ENCODE data around the gene SF3B2.
"Not testable (repeated sequence)": the region's sequence is repeated elsewhere in the genome, so short reads cannot be mapped to it uniquely, and the experiment has no call there.

The SF3B2 gene, protein sequence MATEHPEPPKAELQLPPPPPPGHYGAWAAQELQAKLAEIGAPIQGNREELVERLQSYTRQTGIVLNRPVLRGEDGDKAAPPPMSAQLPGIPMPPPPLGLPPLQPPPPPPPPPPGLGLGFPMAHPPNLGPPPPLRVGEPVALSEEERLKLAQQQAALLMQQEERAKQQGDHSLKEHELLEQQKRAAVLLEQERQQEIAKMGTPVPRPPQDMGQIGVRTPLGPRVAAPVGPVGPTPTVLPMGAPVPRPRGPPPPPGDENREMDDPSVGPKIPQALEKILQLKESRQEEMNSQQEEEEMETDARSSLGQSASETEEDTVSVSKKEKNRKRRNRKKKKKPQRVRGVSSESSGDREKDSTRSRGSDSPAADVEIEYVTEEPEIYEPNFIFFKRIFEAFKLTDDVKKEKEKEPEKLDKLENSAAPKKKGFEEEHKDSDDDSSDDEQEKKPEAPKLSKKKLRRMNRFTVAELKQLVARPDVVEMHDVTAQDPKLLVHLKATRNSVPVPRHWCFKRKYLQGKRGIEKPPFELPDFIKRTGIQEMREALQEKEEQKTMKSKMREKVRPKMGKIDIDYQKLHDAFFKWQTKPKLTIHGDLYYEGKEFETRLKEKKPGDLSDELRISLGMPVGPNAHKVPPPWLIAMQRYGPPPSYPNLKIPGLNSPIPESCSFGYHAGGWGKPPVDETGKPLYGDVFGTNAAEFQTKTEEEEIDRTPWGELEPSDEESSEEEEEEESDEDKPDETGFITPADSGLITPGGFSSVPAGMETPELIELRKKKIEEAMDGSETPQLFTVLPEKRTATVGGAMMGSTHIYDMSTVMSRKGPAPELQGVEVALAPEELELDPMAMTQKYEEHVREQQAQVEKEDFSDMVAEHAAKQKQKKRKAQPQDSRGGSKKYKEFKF

DNA sequence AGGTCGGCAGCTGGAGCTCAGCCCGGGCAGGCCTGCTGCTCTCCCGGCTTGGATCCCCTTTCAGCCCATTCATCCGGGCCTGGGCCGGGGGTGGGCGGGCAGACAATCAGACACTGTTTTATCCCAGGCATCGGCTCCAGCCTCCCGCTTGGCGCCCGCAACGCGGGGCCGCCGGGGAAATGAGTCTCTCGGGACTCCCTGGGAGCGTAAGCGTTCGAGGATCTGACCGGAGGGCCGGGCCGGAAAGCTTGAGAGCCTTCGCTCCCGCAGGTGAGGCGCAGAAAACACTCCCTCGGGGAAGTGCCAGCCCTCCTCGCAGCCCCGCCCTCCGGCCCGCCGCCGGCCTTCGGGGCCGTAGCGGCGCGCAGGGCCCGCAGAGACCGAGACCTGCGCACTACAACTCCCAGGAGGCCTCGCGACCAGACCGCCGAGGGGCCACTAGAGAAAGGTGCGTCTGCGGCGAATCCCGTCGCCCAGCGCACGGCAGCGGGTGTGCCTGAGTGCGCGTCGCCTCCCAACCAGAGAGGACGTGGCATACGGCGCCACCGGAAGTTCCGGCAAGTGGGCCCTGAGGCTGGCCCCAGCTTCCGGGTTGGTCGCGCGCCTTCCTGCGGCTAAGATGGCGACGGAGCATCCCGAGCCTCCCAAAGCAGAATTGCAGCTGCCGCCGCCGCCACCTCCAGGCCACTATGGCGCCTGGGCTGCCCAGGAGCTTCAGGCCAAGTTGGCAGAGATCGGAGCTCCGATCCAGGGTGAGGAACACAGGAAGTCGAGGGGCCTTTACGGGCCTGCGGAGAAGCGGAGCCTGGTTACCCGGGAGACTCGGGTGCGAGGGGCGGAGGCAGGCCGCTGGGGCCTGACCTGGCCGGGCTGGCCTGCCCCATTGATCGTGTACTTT is at the start of gene SF3B2:
Gene SF3B2 (plus strand): TSS at position 599 of the 898 bp plus-strand sequence. CDS start 21 bp downstream, at position 620.
- peak; percentile 77 for TF ChIP-seq POLR2A (IDR thresholded peaks at IDR 0.05; ENCODE audit: low read depth, low read length)
- no peak for FAIRE-seq
- peak; percentile 97 for DNase-seq (ENCODE audit: insufficient read length, low spot score)

DNA sequence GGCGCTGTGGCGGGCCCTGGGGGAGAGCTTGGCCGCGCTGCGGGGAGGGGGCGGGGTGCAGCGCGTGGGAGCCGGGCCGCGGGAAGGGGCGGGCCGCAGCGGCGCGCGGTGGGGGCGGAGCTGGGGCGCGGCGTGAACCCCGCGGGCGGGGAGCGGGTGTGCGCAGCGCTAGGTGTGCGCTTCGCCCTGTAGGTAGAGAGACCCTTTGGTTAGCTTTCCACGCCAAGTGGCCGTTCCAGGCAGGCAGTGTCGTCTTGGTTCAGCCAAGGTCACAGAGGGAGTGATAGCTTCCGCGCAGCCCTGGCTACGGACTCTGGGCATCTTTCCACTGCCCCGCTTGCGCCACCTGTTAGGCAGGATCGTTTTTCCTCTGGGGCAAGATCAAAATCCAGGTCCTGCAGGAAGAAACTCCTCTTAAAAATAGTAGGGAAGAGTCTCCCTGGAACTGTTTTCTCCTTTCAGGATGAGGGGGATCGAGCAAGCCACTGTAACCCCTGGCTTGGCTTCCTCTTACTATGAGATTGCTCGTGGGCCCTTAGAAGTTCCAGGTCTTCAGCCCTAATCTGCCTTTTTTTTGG is 49.4 kb upstream of the SF3B2 start:
- DNase-seq (ENCODE audit: insufficient read length, low spot score) (no peak), FAIRE-seq (no peak)
- TF ChIP-seq POLR2A (IDR thresholded peaks at IDR 0.05; ENCODE audit: low read depth, low read length), result peak; percentile 26; the same call in 1 of the 2 replicates

DNA sequence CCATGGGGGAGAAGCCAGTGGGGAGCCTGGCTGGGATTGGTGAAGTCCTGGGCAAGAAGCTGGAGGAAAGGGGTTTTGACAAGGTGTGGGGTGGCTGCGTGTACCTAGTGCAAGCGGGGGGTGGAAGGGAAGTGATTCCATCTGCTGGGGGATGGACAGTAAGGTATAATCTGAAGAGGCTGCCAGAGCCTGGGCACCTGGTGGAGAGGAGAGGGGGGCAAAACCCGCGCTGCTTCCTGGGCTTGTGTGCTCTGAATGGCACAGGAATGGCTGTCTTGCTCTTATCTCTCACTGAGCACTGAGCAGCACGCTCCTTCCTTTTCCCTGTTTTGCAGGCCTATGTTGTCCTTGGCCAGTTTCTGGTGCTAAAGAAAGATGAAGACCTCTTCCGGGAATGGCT is 48.9 kb upstream of the SF3B2 start:
- FAIRE-seq (no peak), DNase-seq (ENCODE audit: insufficient read length, low spot score) (no peak)
- no peak for TF ChIP-seq POLR2A (IDR thresholded peaks at IDR 0.05; ENCODE audit: low read depth, low read length)

DNA sequence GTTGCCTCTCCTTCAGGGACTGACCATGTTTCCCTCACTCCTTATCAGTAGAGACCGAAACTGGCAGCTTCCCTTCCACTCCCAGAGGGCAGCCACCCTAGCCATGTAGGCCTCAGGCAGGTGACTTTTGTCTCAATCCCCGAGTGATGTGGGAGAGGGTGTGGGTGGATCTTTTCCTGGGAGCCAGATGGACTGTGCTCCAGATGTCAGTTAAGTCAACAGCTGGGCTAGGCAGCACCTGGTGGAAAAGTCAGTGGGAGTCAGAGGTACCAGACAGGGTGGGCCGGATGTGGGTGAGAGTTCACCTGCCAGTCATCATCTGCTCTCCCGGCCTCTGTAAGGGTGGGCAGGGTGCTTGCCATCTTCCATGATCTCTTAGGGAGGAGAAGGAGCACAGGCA is 48.0 kb upstream of the SF3B2 start:
- DNase-seq (ENCODE audit: insufficient read length, low spot score) (no peak), FAIRE-seq (no peak)
- TF ChIP-seq POLR2A (IDR thresholded peaks at IDR 0.05; ENCODE audit: low read depth, low read length), result no peak

DNA sequence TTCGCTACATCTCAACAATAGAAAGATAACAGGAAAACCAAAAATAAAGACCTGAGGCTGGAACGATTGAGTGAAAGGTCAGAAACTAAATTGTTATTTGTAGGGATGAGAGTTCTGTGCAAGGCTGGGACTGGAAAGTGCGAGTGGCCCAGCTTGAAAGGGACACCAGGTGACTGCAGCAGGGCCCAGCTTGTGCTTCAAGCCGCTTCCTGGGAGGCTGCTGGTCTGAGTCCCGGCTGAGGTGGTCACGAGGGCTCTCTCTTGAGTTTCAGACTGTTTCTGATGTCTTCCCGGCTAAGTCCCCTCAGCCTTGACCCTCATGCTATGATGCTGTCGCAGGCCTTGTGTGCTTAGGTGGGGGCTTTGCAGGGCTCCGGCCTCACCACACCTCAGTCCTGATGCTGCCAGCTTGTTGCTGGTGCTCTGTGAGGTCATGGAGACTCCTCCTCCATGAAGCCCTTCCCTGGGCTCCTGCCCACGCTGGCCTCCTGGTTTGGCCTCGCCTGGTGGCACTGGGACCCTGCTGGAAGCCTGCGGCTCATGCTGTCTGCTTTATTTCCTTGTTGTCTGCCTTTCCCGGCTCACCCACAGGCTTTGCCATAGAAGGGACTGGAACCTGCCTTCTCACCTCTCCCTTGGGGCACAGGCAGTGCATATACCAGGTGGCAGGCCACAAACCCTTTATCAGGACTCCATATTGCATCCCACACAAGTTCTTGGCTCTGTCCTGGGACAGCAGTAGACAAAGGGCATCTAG is 45.9 kb upstream of the SF3B2 start:
- DNase-seq (ENCODE audit: insufficient read length, low spot score) (no peak), FAIRE-seq (no peak)
- peak; percentile 5; the same call in 1 of the 2 replicates for TF ChIP-seq POLR2A (IDR thresholded peaks at IDR 0.05; ENCODE audit: low read depth, low read length)

DNA sequence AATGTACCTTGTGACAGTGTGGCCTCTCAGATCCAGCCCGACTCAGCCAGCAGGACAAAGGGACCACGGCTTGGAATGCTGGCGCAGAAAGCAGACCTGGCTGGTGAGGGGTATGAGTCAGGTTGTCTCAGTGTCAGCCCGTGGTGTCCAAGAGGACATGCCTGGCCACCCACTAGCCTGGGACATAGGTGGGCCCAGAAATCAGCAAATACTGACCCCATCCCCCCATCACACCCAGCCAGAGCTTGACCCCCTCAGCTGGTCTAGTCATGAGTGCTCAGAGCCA is 45.3 kb upstream of the SF3B2 start:
- 0 out of 2 replicates have a peak, but pooled peaks have one; percentile 6 for TF ChIP-seq POLR2A (IDR thresholded peaks at IDR 0.05; ENCODE audit: low read depth, low read length)
- no peak for FAIRE-seq
- DNase-seq (ENCODE audit: insufficient read length, low spot score), result no peak

DNA sequence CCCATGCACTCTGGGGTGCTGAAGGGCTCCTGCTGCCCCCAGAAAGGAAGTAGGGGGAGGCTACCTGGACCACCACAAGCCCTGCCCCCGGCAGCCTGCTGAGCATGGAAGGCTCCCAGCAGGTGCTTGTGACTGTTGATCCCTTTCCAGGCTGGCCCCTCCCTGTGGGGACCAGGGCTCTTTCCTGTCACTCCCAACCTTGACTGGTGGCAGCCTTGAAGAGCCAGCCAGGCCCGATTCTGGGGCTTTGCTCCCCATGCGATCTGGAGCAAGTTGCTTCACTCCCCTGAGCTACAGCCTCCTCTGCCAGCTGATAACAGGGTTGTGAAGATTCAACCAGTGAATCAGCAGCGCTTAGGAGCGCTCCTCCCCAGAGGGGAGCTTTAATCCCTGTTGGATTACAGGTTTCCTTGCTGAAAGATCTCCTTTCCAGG is 44.9 kb upstream of the SF3B2 start:
- no peak for DNase-seq (ENCODE audit: insufficient read length, low spot score)
- no peak for FAIRE-seq

DNA sequence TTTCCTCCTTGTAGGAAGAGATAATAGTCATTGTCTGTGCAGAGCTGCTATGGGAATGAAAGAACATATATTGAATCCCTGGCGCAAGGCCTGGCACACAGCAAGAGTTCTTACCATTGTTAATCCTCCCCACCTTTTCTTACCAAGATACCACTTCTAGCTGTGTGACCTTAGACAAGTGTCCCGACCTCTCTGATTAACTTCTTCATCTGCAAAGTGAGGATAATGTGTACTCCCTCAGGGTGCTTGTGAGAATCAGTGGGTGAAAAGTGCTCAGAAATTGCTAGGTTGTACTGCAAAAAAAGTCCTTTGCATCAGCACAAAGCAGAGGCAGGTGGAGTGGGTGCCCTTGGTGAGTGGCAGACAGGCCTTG is 44.1 kb upstream of the SF3B2 start:
- no peak for TF ChIP-seq POLR2A (IDR thresholded peaks at IDR 0.05; ENCODE audit: low read depth, low read length)
- FAIRE-seq, result no peak
- DNase-seq (ENCODE audit: insufficient read length, low spot score), result no peak

More for the DNA sequence above, 44.9 kb upstream of the SF3B2 start:
- no peak for TF ChIP-seq POLR2A (IDR thresholded peaks at IDR 0.05; ENCODE audit: low read depth, low read length)

DNA sequence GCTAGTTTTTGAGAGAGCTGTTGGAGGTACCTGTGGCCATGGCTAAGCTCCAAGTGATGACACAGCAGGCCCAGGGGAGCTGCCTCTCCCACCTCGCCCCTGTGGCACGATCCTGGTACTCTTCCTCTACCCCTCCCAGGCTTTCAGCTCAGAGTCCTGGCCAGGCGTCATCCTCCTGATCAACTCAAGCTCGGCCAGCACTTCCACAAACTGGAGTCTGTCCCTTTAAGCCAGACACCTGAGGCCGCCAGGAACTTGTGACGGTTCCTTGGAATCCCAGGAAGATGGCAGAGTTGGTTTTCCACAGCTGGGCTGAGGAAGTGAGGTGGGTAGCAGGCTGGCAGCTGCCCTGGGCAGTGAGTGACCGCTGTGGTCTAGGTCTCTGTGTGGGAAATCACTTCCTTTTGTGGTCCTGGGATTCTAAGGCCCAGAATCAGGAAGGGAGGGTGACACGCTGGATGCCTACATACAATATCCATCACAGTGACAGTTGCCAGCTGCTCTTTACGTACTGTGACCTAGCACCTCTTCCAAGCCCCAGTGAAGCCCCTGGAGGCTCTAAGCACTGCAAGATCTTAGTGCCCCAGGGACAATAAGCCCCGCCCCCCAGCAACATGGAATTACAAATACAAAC is 43.6 kb upstream of the SF3B2 start:
- no peak for TF ChIP-seq POLR2A (IDR thresholded peaks at IDR 0.05; ENCODE audit: low read depth, low read length)
- FAIRE-seq, result no peak
- DNase-seq (ENCODE audit: insufficient read length, low spot score), result no peak

DNA sequence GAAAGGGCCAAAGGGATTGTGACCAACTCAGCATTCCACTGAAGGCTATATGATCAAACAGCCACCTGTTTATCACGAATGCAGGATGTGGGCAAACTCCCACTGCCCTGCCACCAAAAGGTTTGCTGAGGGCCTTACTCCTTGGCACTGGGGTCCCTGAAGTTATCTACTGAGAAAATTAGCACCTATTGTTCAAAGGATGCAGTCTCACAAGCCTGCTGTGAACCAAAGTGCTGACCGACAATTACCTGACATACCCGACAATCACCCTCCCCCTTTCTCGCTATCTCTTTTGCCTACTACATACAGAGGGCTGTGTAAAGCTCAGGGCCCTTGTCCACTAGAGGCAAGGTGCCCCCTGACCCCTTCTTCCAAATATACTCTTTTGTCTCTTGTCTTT is 42.1 kb upstream of the SF3B2 start:
- FAIRE-seq; DNase-seq (ENCODE audit: insufficient read length, low spot score): not testable (repeated sequence)

DNA sequence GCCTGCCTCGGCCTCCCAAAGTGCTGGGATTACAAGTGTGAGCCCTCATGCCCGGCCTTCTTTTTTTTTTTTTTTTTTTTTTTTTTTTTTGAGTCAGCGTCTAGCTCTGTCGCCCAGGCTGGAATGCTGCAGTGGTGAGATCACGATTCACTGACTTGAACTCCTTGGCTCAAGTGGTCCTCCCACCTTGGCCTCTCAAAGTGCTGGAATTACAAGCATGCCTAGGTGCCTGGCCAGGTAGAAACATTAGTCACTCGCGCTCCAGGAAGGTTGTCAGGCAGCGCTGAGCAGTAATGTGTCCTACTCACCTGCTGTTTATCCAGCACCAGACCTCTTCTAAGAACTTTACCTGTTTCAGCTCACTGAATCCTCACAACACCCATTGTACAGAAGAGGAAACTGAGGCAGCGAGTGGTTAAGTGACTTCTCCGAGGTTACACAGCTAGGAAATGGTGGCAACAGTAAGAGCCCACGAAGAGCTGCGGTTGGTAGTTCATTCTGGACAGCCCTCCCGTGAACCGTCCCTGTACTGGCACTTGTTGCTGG is 40.9 kb upstream of the SF3B2 start:
- FAIRE-seq, result no peak
- no peak for DNase-seq (ENCODE audit: insufficient read length, low spot score)
- no peak for TF ChIP-seq POLR2A (IDR thresholded peaks at IDR 0.05; ENCODE audit: low read depth, low read length)

DNA sequence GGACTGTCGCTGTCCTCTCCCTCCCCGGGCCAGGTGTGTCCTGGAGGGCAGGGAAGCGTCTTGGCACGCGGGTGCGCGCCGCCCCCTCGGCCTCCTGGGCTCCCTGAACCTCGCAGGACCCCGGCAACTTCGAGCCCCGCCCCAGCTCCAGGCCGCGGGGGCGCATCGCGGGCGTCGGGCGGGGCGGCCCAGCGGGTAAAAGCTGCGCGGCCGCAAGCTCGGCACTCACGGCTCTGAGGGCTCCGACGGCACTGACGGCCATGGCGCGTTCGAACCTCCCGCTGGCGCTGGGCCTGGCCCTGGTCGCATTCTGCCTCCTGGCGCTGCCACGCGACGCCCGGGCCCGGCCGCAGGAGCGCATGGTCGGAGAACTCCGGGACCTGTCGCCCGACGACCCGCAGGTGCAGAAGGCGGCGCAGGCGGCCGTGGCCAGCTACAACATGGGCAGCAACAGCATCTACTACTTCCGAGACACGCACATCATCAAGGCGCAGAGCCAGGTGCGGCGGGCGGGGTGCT is 40.3 kb upstream of the SF3B2 start, which contains the start of gene CST6:
Gene CST6 (plus strand): TSS at position 224 of the 519 bp plus-strand sequence. CDS start 37 bp downstream, at position 261.
- no peak for TF ChIP-seq POLR2A (IDR thresholded peaks at IDR 0.05; ENCODE audit: low read depth, low read length)
- DNase-seq (ENCODE audit: insufficient read length, low spot score), result no peak
- no peak for FAIRE-seq

All from H54 (cell line).